Measurements from ENCODE around the gene THBS1.

The THBS1 gene

DNA sequence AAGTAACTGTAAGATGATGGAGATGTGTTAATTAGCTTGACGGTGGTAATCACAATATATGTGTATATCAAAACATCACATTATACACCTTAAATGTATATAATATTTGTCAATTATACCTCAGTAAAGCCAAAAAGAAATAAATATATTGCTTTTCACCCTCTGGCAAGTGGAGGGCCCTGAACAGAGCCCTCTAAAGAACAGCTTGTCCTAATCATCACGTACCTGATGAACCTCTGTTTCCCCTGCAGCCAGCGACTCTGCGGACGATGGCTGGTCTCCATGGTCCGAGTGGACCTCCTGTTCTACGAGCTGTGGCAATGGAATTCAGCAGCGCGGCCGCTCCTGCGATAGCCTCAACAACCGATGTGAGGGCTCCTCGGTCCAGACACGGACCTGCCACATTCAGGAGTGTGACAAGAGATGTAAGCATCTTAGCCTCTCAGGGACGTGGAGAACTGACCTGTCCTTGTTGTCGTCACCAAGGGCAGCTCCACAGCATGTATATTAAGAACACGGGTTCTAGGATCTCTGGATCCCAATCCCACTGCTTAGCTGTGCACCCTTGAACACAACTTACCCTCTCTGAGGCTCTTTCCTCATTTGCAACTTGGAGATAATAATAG lies 6.3 kb downstream of the THBS1 start:
- ATAC-seq, result no peak
- TF ChIP-seq ZNF70 (CRISPR knock-in tag; IDR thresholded peaks at IDR 0.05), result no peak

DNA sequence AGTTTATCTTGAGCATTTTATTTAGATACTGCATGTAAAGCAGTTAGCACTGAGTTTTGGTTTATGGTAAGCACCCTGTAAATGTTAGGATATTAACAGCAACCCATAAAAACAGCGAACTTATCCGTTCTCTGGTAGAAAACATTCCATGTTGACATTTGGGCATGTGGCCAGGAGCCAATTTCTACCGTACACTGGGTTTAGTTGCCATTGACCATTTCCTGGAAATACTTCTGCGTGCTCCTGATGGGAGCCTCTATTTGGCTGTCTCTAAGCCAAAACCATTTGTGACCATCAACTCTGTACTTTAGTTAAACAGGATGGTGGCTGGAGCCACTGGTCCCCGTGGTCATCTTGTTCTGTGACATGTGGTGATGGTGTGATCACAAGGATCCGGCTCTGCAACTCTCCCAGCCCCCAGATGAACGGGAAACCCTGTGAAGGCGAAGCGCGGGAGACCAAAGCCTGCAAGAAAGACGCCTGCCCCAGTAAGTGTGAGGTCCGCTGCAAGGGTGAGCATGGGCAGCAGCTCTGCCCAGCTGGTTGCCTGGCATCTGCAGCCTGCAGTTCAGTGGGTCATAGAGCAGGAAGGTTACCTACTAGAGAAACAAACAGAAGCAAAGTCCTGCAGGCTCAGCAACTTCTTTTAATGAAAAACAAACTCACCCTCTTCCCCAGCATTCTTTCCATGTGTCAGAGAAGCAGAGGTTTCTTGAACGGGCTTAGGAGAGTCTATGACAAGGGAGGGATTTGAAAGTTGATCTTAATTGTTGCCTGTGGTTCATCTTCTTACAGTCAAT lies 7.1 kb downstream of the THBS1 start:
- ATAC-seq, result no peak
- TF ChIP-seq ARNTL (CRISPR knock-in tag; IDR thresholded peaks at IDR 0.05; ENCODE audit: borderline replicate concordance, low read depth), result no peak
- no peak for TF ChIP-seq ISL1 (CRISPR knock-in tag; IDR thresholded peaks at IDR 0.05)
- TF ChIP-seq CSDC2 (CRISPR knock-in tag; IDR thresholded peaks at IDR 0.05), result no peak
- TF ChIP-seq ESRRG (CRISPR knock-in tag; IDR thresholded peaks at IDR 0.05), result no peak
- no peak for TF ChIP-seq ZFP3 (CRISPR knock-in tag; IDR thresholded peaks at IDR 0.05)
- no peak for TF ChIP-seq ZC3H10 (CRISPR knock-in tag; IDR thresholded peaks at IDR 0.05)
- no peak for TF ChIP-seq ZNF70 (CRISPR knock-in tag; IDR thresholded peaks at IDR 0.05)
- TF ChIP-seq OSR1 (CRISPR knock-in tag; IDR thresholded peaks at IDR 0.05), result no peak
- TF ChIP-seq, protein P1, sequence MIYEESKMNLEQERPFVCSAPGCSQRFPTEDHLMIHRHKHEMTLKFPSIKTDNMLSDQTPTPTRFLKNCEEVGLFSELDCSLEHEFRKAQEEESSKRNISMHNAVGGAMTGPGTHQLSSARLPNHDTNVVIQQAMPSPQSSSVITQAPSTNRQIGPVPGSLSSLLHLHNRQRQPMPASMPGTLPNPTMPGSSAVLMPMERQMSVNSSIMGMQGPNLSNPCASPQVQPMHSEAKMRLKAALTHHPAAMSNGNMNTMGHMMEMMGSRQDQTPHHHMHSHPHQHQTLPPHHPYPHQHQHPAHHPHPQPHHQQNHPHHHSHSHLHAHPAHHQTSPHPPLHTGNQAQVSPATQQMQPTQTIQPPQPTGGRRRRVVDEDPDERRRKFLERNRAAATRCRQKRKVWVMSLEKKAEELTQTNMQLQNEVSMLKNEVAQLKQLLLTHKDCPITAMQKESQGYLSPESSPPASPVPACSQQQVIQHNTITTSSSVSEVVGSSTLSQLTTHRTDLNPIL (CRISPR knock-in tag; IDR thresholded peaks at IDR 0.05; ENCODE audit: low read depth), result no peak
- TF ChIP-seq ZNF565 (CRISPR knock-in tag; conservative IDR thresholded peaks at IDR 0.05; ENCODE audit: low read depth), result no peak
- TF ChIP-seq ZFP30 (CRISPR knock-in tag; IDR thresholded peaks at IDR 0.05), result no peak
- no peak for TF ChIP-seq TCF4 (CRISPR knock-in tag; IDR thresholded peaks at IDR 0.05; ENCODE audit: borderline replicate concordance)

DNA sequence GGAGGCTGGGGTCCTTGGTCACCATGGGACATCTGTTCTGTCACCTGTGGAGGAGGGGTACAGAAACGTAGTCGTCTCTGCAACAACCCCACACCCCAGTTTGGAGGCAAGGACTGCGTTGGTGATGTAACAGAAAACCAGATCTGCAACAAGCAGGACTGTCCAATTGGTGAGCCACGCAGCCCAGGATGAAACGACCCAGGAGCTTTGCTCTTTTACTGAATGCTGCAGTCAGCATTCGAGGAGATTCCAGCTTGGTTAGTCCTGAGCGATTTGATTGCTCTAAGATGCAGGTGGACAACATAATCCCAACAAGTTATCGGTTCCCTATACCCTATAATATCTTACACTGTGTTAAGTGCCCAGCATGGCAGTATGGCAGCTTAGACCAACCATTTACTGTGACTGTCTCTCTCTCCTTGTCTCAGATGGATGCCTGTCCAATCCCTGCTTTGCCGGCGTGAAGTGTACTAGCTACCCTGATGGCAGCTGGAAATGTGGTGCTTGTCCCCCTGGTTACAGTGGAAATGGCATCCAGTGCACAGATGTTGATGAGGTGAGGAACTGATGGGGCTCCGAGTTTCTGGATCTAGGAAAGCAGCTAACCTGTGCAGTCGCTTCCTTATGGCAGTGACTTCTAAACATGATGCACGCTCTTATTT lies 7.8 kb downstream of the THBS1 start:
- ATAC-seq, result no peak
- TF ChIP-seq ARNTL (CRISPR knock-in tag; IDR thresholded peaks at IDR 0.05; ENCODE audit: borderline replicate concordance, low read depth) (no peak), BACH2 (CRISPR knock-in tag; IDR thresholded peaks at IDR 0.05; ENCODE audit: borderline replicate concordance) (no peak), SNAI2 (CRISPR knock-in tag; IDR thresholded peaks at IDR 0.05) (no peak), CSDC2 (CRISPR knock-in tag; IDR thresholded peaks at IDR 0.05) (no peak), OSR1 (CRISPR knock-in tag; IDR thresholded peaks at IDR 0.05) (no peak), ZNF565 (CRISPR knock-in tag; conservative IDR thresholded peaks at IDR 0.05; ENCODE audit: low read depth) (no peak), GLIS3 (CRISPR knock-in tag; IDR thresholded peaks at IDR 0.05) (no peak), ZNF70 (CRISPR knock-in tag; IDR thresholded peaks at IDR 0.05) (no peak), ISL1 (CRISPR knock-in tag; IDR thresholded peaks at IDR 0.05) (no peak), TOX (CRISPR knock-in tag; IDR thresholded peaks at IDR 0.05; ENCODE audit: borderline replicate concordance) (no peak), ZNF8 (CRISPR knock-in tag; IDR thresholded peaks at IDR 0.05) (no peak), ESRRG (CRISPR knock-in tag; IDR thresholded peaks at IDR 0.05) (no peak)
- TF ChIP-seq, protein P2, sequence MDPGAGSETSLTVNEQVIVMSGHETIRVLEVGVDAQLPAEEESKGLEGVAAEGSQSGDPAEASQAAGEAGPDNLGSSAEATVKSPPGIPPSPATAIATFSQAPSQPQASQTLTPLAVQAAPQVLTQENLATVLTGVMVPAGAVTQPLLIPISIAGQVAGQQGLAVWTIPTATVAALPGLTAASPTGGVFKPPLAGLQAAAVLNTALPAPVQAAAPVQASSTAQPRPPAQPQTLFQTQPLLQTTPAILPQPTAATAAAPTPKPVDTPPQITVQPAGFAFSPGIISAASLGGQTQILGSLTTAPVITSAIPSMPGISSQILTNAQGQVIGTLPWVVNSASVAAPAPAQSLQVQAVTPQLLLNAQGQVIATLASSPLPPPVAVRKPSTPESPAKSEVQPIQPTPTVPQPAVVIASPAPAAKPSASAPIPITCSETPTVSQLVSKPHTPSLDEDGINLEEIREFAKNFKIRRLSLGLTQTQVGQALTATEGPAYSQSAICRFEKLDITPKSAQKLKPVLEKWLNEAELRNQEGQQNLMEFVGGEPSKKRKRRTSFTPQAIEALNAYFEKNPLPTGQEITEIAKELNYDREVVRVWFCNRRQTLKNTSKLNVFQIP (CRISPR knock-in tag; IDR thresholded peaks at IDR 0.05; ENCODE audit: borderline replicate concordance, low read depth), result no peak
- TF ChIP-seq, protein P3, sequence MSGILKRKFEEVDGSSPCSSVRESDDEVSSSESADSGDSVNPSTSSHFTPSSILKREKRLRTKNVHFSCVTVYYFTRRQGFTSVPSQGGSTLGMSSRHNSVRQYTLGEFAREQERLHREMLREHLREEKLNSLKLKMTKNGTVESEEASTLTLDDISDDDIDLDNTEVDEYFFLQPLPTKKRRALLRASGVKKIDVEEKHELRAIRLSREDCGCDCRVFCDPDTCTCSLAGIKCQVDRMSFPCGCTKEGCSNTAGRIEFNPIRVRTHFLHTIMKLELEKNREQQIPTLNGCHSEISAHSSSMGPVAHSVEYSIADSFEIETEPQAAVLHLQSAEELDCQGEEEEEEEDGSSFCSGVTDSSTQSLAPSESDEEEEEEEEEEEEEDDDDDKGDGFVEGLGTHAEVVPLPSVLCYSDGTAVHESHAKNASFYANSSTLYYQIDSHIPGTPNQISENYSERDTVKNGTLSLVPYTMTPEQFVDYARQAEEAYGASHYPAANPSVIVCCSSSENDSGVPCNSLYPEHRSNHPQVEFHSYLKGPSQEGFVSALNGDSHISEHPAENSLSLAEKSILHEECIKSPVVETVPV (CRISPR knock-in tag; IDR thresholded peaks at IDR 0.05), result no peak

DNA sequence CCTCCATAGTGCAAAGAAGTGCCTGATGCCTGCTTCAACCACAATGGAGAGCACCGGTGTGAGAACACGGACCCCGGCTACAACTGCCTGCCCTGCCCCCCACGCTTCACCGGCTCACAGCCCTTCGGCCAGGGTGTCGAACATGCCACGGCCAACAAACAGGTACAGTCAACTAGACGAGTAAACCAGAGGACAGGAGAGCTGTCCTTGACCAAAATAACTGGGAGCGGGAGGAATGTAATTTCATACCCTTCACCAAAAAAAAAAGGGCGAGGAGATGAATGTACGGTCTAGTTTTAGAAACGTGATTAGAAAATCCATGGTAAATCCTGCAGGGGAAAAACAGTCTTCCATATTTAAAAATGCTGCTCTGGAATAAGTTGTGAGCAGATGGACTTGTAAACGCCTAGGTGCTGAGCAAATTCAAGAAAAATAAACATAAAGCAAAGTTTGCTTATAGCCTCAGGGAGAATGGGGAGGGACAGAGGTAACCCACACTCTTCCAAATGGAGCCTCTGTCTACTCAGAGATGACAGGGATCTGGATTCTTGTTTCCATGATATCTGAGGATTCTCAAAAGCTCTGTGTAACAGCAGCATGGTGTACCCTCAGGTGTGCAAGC lies 8.4 kb downstream of the THBS1 start:
- ATAC-seq, result no peak
- TF ChIP-seq CSDC2 (CRISPR knock-in tag; IDR thresholded peaks at IDR 0.05) (no peak), ISL1 (CRISPR knock-in tag; IDR thresholded peaks at IDR 0.05) (no peak)
- TF ChIP-seq, protein P4, sequence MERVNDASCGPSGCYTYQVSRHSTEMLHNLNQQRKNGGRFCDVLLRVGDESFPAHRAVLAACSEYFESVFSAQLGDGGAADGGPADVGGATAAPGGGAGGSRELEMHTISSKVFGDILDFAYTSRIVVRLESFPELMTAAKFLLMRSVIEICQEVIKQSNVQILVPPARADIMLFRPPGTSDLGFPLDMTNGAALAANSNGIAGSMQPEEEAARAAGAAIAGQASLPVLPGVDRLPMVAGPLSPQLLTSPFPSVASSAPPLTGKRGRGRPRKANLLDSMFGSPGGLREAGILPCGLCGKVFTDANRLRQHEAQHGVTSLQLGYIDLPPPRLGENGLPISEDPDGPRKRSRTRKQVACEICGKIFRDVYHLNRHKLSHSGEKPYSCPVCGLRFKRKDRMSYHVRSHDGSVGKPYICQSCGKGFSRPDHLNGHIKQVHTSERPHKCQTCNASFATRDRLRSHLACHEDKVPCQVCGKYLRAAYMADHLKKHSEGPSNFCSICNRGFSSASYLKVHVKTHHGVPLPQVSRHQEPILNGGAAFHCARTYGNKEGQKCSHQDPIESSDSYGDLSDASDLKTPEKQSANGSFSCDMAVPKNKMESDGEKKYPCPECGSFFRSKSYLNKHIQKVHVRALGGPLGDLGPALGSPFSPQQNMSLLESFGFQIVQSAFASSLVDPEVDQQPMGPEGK (CRISPR knock-in tag; IDR thresholded peaks at IDR 0.05; ENCODE audit: borderline replicate concordance), result no peak

All from SK-N-SH treated with all-trans-retinoic acid at 6 μM for 48 hours (cell line).